HG03442 (cell line): ENCODE results near the gene LCN10.

Source experiments
- ATAC-seq: cut with Tn5 transposase; IDR thresholded peaks from one replicate; pipeline ENCODE4 v1.9.1; 2021; ENCODE audit warnings: mild to moderate bottlenecking, moderate library complexity; ENCODE audit not compliant: unreplicated experiment

The LCN10 gene

DNA sequence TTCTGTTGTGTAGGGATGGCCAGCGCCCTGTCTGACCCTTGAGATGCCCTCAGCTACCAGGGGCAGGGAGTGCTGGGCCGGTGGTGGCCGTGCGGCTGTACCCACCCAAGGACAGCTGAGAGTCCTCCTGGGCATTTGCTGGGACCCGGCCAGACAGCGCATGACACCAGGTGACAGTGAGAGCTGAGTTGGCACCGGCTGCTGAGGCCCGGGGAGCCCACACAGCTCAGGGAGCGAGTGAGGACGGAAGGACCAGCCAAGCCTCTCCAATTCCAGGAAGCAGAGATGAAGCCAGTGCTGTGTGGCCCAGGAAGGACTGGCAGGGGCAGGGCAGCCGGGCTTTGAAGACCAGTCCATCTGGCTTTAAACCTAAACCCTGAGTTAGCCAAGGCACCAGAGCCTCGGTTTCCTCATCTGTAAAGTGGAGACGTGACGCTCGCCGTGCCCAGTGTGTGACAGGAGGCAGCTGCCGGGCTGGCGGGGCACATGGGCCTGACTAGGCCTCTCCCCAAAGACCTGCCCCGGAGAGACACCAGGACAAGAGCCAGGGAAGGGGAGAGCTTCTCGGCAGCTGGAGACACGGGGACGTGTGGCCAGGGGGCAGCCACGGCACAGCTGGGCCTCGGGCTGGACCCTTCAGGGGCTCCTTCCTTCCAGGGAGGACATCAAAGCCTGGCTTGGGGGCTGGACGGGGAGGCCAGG, 52.5 kb downstream of the LCN10 start:
- ATAC-seq: no peak

DNA sequence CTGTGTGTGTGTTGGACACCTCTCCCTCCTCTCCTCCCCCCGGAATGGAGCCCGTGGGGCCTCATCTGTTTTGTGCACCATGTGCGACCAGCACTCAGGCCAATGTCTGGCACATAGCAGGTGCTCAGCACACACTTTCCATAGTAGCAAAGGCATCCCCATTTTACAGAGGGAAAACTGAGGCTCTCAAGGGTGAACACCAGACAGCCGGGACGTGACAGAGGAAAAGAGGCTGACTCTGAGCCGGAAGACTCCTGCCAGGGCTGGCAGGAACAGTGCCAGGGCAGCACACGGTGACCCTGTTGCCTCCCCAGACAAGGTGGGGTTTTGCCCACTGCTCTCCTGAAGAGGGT, 53.7 kb downstream of the LCN10 start:
- ATAC-seq: no peak

DNA sequence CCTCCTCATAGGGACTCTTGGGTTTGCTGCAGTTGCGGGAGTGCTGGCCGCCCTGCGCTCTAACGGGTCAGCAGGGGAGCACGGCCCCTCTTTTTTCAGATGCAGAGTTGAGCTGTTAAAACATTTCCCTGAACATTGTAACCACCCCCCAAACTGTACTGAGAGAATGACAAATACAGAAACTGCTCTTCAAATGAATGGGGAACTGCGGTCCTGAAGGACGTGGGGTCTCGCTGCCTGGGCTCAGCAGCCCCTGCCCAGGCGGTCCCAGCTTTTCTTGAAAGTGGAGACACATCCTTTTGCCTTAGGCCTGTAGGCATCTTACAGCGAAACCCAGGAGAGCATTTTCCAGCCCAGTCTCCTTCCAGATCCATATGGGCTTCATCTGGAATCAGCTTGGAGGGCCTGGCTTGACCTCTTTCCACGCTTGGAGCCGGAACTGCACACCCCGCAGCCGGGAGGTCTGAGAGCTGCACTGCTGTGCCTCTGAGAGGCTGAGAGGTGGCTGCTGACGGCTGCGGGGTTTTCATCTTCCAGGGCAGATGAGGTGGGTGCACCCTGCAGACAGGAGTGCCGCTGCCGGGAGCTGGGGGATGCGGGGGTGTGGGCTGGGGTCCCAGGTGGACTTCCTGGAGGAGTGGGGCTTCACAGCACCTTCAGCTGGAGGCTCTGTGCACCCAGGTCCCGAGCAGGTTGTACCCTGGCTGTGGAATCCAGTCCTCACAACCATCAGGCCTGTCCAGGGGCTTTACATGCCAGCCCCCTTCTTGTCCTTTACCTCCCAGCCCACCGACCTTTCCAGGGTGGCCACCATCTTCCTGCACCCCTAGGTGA, 54.2 kb downstream of the LCN10 start:
- no peak for ATAC-seq
